Right lobe of liver (tissue), 4 donors: ENCODE measurements around the gene RGS12.

Experiments
- POLR2A ChIP-seq: fragments of 450-650 bp; IDR thresholded peaks from one replicate; pipeline ENCODE4 v1.6.1; 2017; ENCODE audit warnings: antibody characterized with exemption, mild to moderate bottlenecking
- TF ChIP-seq, protein P1 (sequence below), 4 donors: fragments of 200-600 bp in 3 of 4; fragments of 450-650 bp in 1 of 4; IDR thresholded peaks; one replicate each; pipeline versions ENCODE4 v1.5.1 to v1.8.0; 2016 to 2022; ENCODE audit warnings: antibody characterized with exemption in 4 of 4, mild to moderate bottlenecking in 2 of 4
- donor health status: DM: no; HTN: no; CAD: no.
- donor health status: DM: no; HTN: no; CAD: no.
- donor health status: DM: no; HTN: yes; CAD: no.

DNA sequence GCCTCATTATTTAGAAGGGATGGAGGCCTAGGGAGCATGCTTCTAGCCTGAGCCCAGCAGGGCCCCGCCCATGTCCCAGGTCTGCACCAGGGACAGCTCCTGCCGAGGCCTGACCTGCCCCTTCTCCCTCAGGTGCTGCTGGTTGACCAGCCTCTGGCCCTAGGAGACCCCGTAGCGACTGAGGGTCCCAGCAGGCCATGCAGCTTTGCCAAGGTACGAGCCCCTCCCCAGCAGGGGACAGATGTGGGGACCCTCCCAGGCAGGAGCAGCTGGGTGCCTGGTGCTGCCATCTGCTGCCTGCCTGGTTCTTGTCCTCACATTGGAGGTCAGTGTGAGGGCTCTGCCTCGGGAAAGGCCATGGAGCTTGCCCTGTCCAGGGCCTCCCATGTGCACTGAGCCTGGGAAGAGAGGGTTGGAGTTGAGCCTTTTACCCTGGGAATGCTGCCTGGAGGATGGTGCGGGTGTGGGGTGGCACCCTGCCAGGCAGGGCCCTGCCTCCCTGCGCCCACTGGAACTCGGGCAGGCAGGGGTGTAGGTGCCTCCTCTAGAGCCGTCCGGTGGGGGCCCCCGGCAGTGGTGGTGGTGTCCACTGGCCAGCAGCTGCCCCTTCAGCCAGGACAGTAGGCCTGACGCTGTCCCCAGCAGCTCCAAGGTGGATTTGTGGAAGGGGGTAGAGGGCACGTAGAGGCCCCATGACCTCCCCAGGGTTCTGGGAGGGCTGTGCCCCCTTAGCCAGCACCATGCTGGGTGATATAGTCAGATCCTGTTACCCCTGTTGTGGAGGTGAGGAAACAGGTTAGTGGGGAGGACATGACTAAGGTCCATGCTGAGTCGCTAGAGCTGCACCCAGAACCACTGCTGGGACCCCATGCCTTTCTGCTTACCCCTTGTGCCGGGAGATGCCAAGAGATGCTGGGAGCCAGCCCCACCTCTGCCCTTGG lies 46.1 kb upstream of the RGS12 start:
- TF ChIP-seq, protein P1, sequence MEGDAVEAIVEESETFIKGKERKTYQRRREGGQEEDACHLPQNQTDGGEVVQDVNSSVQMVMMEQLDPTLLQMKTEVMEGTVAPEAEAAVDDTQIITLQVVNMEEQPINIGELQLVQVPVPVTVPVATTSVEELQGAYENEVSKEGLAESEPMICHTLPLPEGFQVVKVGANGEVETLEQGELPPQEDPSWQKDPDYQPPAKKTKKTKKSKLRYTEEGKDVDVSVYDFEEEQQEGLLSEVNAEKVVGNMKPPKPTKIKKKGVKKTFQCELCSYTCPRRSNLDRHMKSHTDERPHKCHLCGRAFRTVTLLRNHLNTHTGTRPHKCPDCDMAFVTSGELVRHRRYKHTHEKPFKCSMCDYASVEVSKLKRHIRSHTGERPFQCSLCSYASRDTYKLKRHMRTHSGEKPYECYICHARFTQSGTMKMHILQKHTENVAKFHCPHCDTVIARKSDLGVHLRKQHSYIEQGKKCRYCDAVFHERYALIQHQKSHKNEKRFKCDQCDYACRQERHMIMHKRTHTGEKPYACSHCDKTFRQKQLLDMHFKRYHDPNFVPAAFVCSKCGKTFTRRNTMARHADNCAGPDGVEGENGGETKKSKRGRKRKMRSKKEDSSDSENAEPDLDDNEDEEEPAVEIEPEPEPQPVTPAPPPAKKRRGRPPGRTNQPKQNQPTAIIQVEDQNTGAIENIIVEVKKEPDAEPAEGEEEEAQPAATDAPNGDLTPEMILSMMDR (IDR thresholded peaks at IDR 0.05): peak in 3 of 4 donors; percentile 15 to 31 (median 26)
- TF ChIP-seq POLR2A: no peak
